GM21786 (cell line): ENCODE measurements around the gene PCED1A.

Experiments
- ATAC-seq: cut with Tn5 transposase; IDR thresholded peaks from one replicate; pipeline ENCODE4 v1.9.1; 2021; ENCODE audit not compliant: unreplicated experiment

PCED1A gene

DNA sequence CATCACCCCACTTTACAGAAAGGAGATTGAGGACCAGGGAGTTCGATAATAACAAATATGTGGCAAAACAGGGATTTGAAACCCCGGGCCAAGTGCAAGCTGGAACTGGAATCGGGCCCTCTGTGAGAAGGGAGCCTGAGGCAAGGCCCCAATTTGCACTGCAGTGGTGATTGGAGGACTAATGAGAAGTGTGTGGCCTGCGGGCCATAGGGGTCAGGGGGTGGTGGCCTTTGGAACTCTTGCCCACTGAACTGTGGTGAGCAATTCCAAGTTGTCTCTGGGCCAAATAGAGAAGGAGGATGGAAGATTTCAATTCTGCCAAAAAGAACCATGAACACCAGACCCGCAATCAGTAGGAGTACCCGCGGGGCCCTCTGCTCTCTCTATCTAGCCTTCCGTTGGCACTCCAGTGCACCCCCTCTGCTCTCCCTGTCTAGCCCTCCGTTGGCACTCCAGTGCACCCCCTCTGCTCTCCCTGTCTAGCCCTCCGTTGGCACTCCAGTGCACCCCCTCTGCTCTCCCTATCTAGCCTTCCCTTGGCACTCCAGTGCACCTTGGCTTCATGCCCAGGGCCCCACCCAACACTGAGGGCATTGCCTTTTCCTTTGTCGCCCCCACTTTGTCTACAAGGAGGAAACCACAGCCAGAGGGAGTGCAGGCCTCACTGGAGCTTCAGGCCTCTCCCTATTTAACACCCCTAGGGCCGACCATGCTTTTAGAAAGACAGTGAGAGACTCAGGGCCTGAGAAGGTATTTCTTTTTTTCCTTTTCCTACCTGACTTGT is 26.8 kb upstream of the PCED1A start:
- ATAC-seq: no peak

DNA sequence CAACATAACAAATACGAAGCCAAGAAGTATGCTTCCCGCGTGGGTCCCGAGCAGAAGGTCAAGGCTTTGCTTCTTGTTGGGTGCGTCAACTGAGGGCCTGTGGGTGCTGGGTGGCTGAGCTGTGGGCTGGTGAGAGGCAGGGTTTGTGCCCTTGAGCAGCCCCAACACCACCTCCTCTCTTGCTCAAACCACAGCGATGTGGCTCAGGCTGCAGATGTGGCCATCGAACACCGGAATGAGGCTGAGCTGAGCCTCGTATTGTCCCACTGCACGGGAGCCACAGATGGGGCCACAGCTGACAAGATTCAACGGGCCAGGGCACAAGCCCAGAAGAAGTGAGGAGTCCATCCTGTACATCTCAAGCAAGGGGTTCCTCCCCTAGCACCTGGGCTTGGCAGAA is 25.8 kb upstream of the PCED1A start:
- no peak for ATAC-seq

- no peak for ATAC-seq
These were observed 25.2 kb upstream of the PCED1A start for GRCh38 chr20:2865630-2866029.

- ATAC-seq: no peak
These were observed 24.6 kb upstream of the PCED1A start for GRCh38 chr20:2865101-2865500.

DNA sequence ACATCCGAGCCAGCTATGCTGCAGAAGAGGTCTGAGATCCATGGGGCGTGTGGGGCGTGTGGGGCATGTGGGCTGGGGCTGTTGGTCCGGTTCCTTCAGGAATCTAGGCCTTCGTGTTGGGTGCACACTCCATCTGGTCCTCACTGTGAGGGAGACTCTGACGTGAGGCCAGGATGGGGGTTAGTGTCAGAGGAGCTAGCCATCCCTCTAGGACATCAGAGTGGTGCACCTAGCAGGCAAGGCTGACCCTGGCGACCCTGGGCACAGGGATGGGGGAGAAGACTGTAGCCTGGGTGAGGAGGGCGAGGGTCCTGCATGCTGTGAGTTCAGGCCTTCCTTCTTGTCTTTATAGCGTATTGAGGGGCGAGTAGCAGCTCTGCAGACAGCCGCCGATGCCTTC is 24.2 kb upstream of the PCED1A start:
- no peak for ATAC-seq

GRCh38 chr20:2859330-2860121 is 19.1 kb upstream of the PCED1A start:
- no peak for ATAC-seq

- no peak for ATAC-seq
These were observed 18.1 kb upstream of the PCED1A start for GRCh38 chr20:2858591-2858990.

DNA sequence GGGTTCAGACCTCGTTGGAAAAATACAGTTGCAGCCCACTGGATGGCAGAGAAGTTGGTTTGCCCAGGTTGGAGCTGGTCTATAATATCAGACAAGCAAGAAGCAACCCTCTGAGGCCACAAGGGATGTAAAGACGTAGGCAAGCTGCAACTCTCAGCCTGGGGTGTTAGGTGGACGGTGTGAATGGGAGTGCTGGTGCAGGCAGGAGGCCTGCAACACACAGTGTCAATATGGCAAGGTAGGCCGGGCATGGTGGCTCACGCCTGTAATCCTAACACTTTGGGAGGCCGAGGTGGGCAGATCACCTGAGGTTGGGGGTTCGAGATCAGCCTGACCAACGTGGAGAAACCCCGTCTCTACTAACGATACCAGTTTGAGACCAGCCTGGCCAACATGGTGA is 10.6 kb upstream of the PCED1A start:
- ATAC-seq: no peak

DNA sequence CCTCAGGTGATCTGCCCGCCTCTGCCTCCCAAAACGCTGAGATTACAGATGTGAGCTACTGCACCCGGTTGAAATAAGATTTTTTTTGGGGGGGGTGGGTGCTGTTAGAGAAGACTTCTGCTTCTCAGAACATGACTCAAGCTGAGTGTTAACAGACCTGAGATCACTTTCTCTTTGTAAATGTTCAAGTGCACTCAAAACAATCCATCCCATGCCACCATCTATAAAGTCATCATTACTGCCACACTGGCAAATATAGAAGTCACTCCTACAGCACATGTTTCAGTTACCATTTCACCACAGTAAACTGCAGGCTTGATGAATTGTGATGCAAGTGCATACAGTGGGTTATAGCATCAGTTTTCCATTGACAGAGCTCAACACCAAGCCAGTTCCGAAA is 9.1 kb upstream of the PCED1A start:
- no peak for ATAC-seq

GRCh38 chr20:2847802-2848201 is 7.3 kb upstream of the PCED1A start:
- ATAC-seq: no peak

- no peak for ATAC-seq
These were observed 6.2 kb upstream of the PCED1A start for GRCh38 chr20:2846698-2847097.

DNA sequence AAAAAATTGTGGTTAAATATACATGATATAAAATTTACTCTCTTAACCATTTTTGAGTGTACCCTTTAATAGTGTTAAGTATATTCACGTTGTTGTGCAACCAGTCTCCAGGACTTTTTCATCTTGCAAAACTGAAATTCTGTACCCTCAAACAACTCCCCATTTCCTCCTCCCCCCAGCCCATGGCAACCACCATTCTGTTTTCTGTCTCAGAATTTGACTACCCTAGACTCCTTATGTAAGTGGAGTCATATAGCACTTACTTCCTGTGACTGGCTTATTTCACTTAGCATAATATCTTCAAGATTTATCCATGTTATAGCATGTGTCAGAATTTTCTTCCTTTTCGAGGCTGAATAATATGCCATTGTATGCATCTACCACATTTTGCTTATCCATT is 5.2 kb upstream of the PCED1A start:
- ATAC-seq: no peak

GRCh38 chr20:2840967-2841531 is 594 bp upstream of the PCED1A start:
- ATAC-seq: peak; percentile 35

- no peak for ATAC-seq
These were observed 720 bp downstream of the PCED1A start for GRCh38 chr20:2839732-2840137.

DNA sequence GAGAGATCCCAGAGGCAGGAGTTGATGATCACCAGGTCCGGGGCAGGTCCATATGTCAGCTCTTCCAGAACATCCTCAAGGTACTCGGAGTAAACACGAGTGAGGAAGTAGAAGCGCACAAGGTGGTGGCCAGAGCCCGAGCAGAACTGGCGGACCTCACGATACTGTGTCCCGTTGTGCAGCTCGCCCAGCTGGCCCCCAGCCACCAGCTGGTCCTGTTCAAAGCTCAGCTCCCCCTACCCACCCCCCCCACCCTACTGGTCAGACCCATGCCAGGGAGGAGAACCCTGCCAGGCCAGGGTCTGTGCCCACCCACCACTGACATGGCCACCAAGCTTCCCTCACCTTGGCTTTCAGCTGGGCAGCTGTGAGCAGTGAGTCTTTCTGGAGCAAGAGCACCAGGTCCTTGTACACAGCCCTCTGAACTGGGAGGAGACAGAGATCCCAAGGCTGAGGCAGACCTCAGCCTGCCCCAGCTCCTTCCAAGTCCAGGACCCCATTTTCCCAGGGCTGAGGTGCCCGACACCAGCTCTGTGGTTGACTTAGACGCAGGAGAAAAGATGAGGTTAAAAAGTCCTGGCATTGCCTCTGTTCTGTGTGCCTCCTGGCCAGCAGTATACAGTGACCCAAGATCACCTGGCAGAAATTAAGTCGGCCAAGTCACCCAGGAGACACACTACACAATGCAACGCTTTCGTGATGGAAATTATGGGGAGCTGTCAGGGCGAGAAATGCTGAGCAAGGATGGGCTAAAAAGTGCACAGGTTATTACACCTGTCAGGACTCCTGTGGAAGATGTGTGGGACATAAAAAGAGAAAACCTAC is 1.4 kb downstream of the PCED1A start:
- no peak for ATAC-seq

- ATAC-seq: no peak
These were observed 2.2 kb downstream of the PCED1A start for GRCh38 chr20:2838170-2838797.

DNA sequence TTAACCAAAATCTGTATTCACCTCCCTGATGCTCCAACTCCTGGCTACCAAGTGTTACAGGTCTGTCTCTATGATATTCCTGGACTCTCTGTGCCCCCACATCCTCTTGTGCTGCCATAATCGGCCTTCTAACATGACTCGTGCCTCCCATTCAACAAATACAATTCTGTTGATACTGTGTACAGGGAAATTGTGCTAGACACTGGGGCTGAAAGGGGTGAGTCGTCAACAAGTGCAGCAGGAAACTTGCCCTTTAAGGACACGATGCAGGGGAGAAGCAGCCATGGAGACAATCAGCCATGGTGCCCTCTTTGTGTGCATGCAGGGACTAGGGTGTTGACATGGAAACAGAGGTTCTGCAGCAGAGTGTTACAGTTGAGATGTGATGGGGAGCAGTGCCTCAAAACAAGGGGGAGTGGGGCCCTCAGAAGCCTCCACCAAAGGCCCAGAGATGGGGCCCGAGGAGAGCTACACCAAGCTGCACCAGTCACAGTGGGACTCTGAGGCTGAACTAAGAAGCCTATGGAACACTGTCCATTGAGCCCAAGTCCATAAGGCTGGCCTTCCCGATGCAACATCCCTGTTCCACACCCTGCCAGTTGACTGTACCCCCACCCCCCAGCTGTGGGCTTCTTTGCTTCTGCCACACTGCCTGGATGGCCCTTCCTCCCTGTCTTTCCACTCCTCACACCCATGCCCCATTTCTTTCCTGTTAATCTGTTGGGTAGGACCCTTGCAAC is 3.1 kb downstream of the PCED1A start:
- ATAC-seq: no peak

- ATAC-seq: no peak
These were observed 4.4 kb downstream of the PCED1A start for GRCh38 chr20:2836035-2836434.

DNA sequence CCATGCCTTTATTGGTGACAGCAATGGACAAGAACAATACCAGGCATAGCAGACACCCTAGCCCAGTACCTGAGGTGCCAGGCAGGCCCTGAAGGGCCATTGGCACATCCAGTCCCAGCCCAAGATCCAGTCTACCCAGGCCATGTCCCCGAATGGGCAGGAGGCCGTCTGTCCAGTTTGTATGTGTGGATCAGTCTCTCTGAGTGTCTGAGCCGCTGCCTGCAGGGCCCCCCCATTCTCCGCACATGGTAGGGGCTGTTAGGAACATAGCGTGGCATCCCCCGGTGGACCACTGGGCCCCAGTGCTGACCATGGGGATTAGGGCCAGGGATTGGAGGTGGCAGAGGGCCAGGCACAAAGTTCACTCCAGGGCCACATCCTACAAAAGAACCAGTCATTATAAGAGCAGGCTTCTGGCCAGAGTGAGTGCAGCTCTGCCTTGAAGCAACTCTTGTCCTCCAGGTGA is 5.1 kb downstream of the PCED1A start:
- no peak for ATAC-seq
